ENCODE data around the gene GKN1. TPM values are rescaled to one million over a fixed set of nuclear protein-coding genes. Genes with fewer than 3 reads are reported as not detected.

Gene GKN1
- total RNA-seq, 2 experiments from 2014 or later = not detected

DNA sequence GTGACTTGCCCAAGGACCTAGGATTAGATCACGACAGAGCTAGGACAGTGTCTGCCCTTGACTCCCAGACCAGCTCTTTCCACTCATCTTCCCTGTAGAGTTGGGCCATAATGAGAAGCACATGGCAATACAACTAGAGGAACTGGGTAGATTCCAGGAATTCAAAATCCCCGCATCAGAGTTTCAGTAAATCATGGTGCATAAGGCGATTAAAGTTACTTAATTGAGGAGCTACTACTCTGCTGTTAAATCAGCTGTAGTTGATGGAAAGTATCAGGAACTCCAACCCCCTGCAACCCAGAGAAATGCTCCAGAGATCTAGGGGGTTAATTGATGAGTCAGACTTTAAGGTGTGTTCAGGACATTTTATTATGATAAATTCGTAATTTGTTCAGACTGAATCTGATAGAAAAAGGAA, 44.3 kb downstream of the GKN1 start:
- no peak overlapping the region for H3K4me3 ChIP-seq (ENCODE audit: low read depth, low read length, poor library complexity, severe bottlenecking)
- ChIA-PET CTCF (ENCODE audit: unreplicated experiment) (no interaction called here), POLR2A (no interaction called here)
- H3K9me3 ChIP-seq (ENCODE audit: low read length) = no peaks in the 10 kb centered on the region
- H3K79me2 ChIP-seq (ENCODE audit: insufficient read depth, low read depth, low read length) = no peaks in the 10 kb centered on the region
- no peak overlapping the region for H3K27ac ChIP-seq (ENCODE audit: low read depth, low read length, poor library complexity, severe bottlenecking)
- no peaks in the 10 kb centered on the region for H4K20me1 ChIP-seq (ENCODE audit: insufficient read depth, low read length)
- TF ChIP-seq, protein P1, sequence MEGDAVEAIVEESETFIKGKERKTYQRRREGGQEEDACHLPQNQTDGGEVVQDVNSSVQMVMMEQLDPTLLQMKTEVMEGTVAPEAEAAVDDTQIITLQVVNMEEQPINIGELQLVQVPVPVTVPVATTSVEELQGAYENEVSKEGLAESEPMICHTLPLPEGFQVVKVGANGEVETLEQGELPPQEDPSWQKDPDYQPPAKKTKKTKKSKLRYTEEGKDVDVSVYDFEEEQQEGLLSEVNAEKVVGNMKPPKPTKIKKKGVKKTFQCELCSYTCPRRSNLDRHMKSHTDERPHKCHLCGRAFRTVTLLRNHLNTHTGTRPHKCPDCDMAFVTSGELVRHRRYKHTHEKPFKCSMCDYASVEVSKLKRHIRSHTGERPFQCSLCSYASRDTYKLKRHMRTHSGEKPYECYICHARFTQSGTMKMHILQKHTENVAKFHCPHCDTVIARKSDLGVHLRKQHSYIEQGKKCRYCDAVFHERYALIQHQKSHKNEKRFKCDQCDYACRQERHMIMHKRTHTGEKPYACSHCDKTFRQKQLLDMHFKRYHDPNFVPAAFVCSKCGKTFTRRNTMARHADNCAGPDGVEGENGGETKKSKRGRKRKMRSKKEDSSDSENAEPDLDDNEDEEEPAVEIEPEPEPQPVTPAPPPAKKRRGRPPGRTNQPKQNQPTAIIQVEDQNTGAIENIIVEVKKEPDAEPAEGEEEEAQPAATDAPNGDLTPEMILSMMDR (conservative IDR thresholded peaks at IDR 0.05; ENCODE audit: low read length) = no peak
- no peak for TF ChIP-seq EZH2phosphoT487 (IDR thresholded peaks at IDR 0.05; ENCODE audit: borderline replicate concordance, low read depth, low read length)
- no peaks in the 10 kb centered on the region for H3K36me3 ChIP-seq (ENCODE audit: insufficient read depth, low read length)
- no peak overlapping the region for H3K4me2 ChIP-seq (ENCODE audit: low read length)
- intact Hi-C loops (cut with micrococcal nuclease; ENCODE audit: unreplicated experiment) = no loop called here
- no peak for DNase-seq (ENCODE audit: low spot score)
- H3K4me1 ChIP-seq (ENCODE audit: insufficient read depth, low read length, poor library complexity, severe bottlenecking) = no peaks in the 10 kb centered on the region
- H2AFZ ChIP-seq (ENCODE audit: low read length) = no peak overlapping the region
- BruUV-seq (replicated peaks) = no TSS peak
- H3K9me2 ChIP-seq (ENCODE audit: insufficient read depth, low read length) = no peaks in the 10 kb centered on the region

DNA sequence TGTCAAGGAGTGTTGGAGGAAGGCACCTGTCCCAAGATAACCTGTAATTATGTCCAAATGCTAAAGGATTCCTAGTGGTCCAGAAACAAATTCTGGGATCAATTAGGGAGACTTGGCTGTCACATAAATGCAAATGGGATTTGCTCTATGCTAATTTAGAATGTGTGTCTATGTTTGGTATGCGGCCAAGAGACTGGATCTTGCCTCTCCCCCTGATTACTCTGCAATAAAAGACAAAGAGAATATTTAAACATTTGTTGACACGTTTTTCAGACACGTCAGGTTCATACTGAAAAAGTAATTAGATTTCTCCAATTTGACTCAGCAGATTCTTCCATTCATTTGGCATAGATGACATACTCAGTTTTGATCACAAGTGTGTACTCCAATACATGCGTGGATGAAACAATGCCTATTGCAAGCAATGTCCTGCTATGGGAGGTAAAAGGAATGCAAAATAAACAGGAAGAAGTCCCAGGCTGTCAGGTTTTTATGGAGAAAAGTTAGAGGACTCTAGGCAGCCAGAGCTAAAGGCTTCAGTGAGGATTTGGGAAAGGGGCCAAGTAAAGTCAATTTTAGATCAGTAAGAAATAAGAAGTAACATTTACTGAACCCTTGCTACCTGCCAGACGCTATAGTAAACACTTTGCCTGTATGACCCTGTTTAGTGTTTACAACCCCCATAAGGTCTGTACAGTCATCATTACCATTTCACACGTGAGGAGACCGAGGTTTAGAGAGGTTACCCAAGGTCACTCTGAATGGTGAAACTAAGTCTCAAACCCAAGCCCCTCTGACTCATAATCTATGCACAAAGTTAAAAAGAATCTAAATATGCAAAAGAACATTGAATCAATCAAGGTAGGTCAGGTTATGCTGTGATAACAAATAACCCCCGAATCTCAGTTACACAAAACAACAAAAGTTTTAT, 46.3 kb downstream of the GKN1 start:
- BruUV-seq (replicated peaks) = no TSS peak
- intact Hi-C loops (cut with micrococcal nuclease; ENCODE audit: unreplicated experiment) = no loop called here

More for the DNA sequence above, 46.3 kb downstream of the GKN1 start:
- H3K4me2 ChIP-seq (ENCODE audit: low read length) = no peak overlapping the region
- H3K9me2 ChIP-seq (ENCODE audit: insufficient read depth, low read length) = no peaks in the 10 kb centered on the region
- H3K4me3 ChIP-seq (ENCODE audit: low read depth, low read length, poor library complexity, severe bottlenecking) = no peak overlapping the region
- no peak overlapping the region for H2AFZ ChIP-seq (ENCODE audit: low read length)
- POLR2A ChIA-PET = no interaction called here
- H3K36me3 ChIP-seq (ENCODE audit: insufficient read depth, low read length) = no peaks in the 10 kb centered on the region
- H4K20me1 ChIP-seq (ENCODE audit: insufficient read depth, low read length) = no peaks in the 10 kb centered on the region
- no peak for TF ChIP-seq EZH2phosphoT487 (IDR thresholded peaks at IDR 0.05; ENCODE audit: borderline replicate concordance, low read depth, low read length)
- TF ChIP-seq, protein P1 (conservative IDR thresholded peaks at IDR 0.05; ENCODE audit: low read length) = no peak
- H3K79me2 ChIP-seq (ENCODE audit: insufficient read depth, low read depth, low read length) = no peaks in the 10 kb centered on the region
- no peaks in the 10 kb centered on the region for H3K4me1 ChIP-seq (ENCODE audit: insufficient read depth, low read length, poor library complexity, severe bottlenecking)
- DNase-seq (ENCODE audit: low spot score) = no peak
- no peak overlapping the region for H3K27ac ChIP-seq (ENCODE audit: low read depth, low read length, poor library complexity, severe bottlenecking)
- CTCF ChIA-PET (ENCODE audit: unreplicated experiment) = no interaction called here
- no peaks in the 10 kb centered on the region for H3K9me3 ChIP-seq (ENCODE audit: low read length)
